ENCODE results near the gene CENPX. TPM values are rescaled to one million over a fixed set of nuclear protein-coding genes. Genes with fewer than 3 reads are reported as not detected.
A peak's percentile ranks its signal among the peaks of the same experiment; 100 is the strongest.

The CENPX gene
- total and polyA plus RNA-seq, 2 of the 13 experiments (the other 11 are each of a cell fraction or from before 2014, with no cell fraction given): 92.7 to 170 TPM

- ChIA-PET POLR2A (interaction anchor here (1.2 kb wide), 1 partner anchor 34 kb away, joined by 3 read pairs; no protein-coding TSS in a partner anchor), CTCF (ENCODE audit: low intra/inter-chr PET ratio, low total read pairs) (interaction anchor here (2.3 kb wide), 1 partner anchor 125 kb away, joined by 9 read pairs; no protein-coding TSS in a partner anchor)
- Histone ChIP-seq H3K27me3 (ENCODE audit: control insufficient read depth in 1 of 2, insufficient read depth in 2 of 2, low read length in 2 of 2) (no peaks in the 10 kb centered on the region), H4K20me1 (ENCODE audit: insufficient read depth, low read length) (no peaks in the 10 kb centered on the region), H3K9ac (ENCODE audit: insufficient read depth, low read depth, low read length) (no peak overlapping the region), H3K79me2 (ENCODE audit: insufficient read depth, low read length) (peaks cover 5% of the 10 kb centered on the region), H2AFZ (ENCODE audit: low read length) (no peak overlapping the region), H3K9me3 (ENCODE audit: low read length) (no peaks in the 10 kb centered on the region), H3K27ac (ENCODE audit: extremely low read length, insufficient read depth, low read length) (no peak overlapping the region), H3K4me2 (ENCODE audit: low read depth, low read length) (no peak overlapping the region), H3K4me3 (replicated peaks in 1 of 3; ENCODE audit: insufficient read depth in 1 of 3, low read depth in 2 of 3, low read length in 3 of 3) (no peak overlapping the region), H3K4me1 (ENCODE audit: insufficient read depth, low read length) (peaks cover 27% of the 10 kb centered on the region), H3K36me3 (replicated peaks in 1 of 2; ENCODE audit: control insufficient read depth in 1 of 2, insufficient read depth in 2 of 2, low read length in 2 of 2) (peaks cover 9 to 13% of the 10 kb centered on the region in 2 experiments; a peak in 4 of 5 replicates)
- peak; percentile 21; the same call in 1 of the 2 replicates for TF ChIP-seq MTA1 (CRISPR knock-in tag; IDR thresholded peaks at IDR 0.05; ENCODE audit: borderline replicate concordance)
- 0 out of 2 replicates have a peak, but pooled peaks have one; percentile 19 for TF ChIP-seq HNRNPL (IDR thresholded peaks at IDR 0.05; ENCODE audit: low read depth, low read length)
- 0 out of 2 replicates have a peak, but pooled peaks have one; percentile 27 for TF ChIP-seq RBFOX2 (IDR thresholded peaks at IDR 0.05; ENCODE audit: low read depth, low read length)
- TF ChIP-seq ATF1 (CRISPR knock-in tag; IDR thresholded peaks at IDR 0.05): no peak
- intact Hi-C loops (cut with micrococcal nuclease; ENCODE audit: unreplicated experiment): no loop called here
- ATAC-seq (no peak), FAIRE-seq (no peak), DNase-seq (ENCODE audit: low spot score) (no peak)
- WGBS (ENCODE audit: low lambda C conversion rate): 96% methylated on average over 16 of the region's 16 CpGs
- in situ Hi-C loops (cut with HindIII; ENCODE audit: extremely low pct_ligation_motif_present, low pct_unique_long_range_greater_than_20kb): no loop called here
- BruUV-seq (replicated peaks): no TSS peak
Observed at GRCh38 chr17:82029391-82029790, 6.7 kb upstream of the CENPX start.

DNA sequence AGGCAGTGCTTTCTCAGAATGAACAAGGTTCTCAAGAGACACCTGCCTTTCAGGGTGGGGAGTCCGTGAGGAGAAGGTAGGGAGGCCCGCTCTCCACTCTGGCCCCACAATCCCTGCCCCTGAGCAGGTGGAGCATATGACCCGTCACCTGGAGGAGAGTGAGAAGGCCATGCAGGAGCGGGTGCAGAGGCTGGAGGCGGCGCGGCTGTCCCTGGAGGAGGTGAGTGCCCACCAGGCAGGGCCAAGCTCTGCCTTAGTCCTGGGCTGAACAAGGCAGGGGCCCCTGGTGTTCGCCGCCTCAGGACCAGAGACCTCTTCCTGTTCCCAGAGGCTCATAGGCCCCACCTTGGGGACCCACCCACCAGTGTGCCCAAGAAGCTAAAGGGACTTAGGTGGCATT is 6.3 kb upstream of the CENPX start:
- Histone ChIP-seq H3K4me2 (ENCODE audit: low read depth, low read length) (no peak overlapping the region), H3K9ac (ENCODE audit: insufficient read depth, low read depth, low read length) (no peak overlapping the region), H3K4me1 (ENCODE audit: insufficient read depth, low read length) (peaks cover 31% of the 10 kb centered on the region), H3K36me3 (replicated peaks in 1 of 2; ENCODE audit: control insufficient read depth in 1 of 2, insufficient read depth in 2 of 2, low read length in 2 of 2) (peaks cover 9 to 13% of the 10 kb centered on the region in 2 experiments; a peak in 4 of 5 replicates), H4K20me1 (ENCODE audit: insufficient read depth, low read length) (no peaks in the 10 kb centered on the region), H3K79me2 (ENCODE audit: insufficient read depth, low read length) (peaks cover 7% of the 10 kb centered on the region), H2AFZ (ENCODE audit: low read length) (no peak overlapping the region), H3K27me3 (ENCODE audit: control insufficient read depth in 1 of 2, insufficient read depth in 2 of 2, low read length in 2 of 2) (no peaks in the 10 kb centered on the region), H3K9me3 (ENCODE audit: low read length) (no peaks in the 10 kb centered on the region), H3K27ac (ENCODE audit: extremely low read length, insufficient read depth, low read length) (no peak overlapping the region), H3K4me3 (replicated peaks in 1 of 3; ENCODE audit: insufficient read depth in 1 of 3, low read depth in 2 of 3, low read length in 3 of 3) (no peak overlapping the region)
- FAIRE-seq (no peak), DNase-seq (ENCODE audit: low spot score) (no peak), ATAC-seq (no peak)
- in situ Hi-C loops (cut with HindIII; ENCODE audit: extremely low pct_ligation_motif_present, low pct_unique_long_range_greater_than_20kb) (no loop called here), intact Hi-C loops (cut with micrococcal nuclease; ENCODE audit: unreplicated experiment) (no loop called here)
- BruUV-seq (replicated peaks): no TSS peak
- 100% methylated on average over 8 of the region's 9 CpGs for WGBS (ENCODE audit: low lambda C conversion rate)
- CTCF ChIA-PET (ENCODE audit: low intra/inter-chr PET ratio, low total read pairs): no interaction called here
- POLR2A ChIA-PET: no interaction called here
- peak; percentile 68 for TF ChIP-seq AGO2 (optimal IDR thresholded peaks at IDR 0.05; ENCODE audit: low read depth, low read length)
- no peak for TF ChIP-seq DDIT3 (CRISPR knock-in tag; IDR thresholded peaks at IDR 0.05)
- no peak for TF ChIP-seq THAP8 (CRISPR knock-in tag; IDR thresholded peaks at IDR 0.05; ENCODE audit: borderline replicate concordance)

Data from HepG2 (cell line).